GM19025 (cell line): Measurements from ENCODE around the gene RIMS4.
"Not testable (repeated sequence)": the region's sequence is repeated elsewhere in the genome, so short reads cannot be mapped to it uniquely, and the experiment has no call there.

Experiments used
- ATAC-seq: cut with Tn5 transposase; IDR thresholded peaks from one replicate; pipeline ENCODE4 v1.9.1; 2021; ENCODE audit warnings: mild to moderate bottlenecking, low read depth, moderate library complexity; ENCODE audit not compliant: unreplicated experiment

RIMS4 gene

GRCh38 chr20:44832724-44833123 lies 22.4 kb upstream of the RIMS4 start:
- ATAC-seq, result no peak

- no peak for ATAC-seq
Measured at GRCh38 chr20:44830995-44831394, 20.6 kb upstream of the RIMS4 start.

- no peak for ATAC-seq
Measured at GRCh38 chr20:44830523-44830922, 20.2 kb upstream of the RIMS4 start.

GRCh38 chr20:44829688-44830087 lies 19.3 kb upstream of the RIMS4 start:
- ATAC-seq, result no peak

GRCh38 chr20:44828640-44829039 lies 18.3 kb upstream of the RIMS4 start:
- ATAC-seq, result no peak

- ATAC-seq, result no peak
Measured at GRCh38 chr20:44827401-44827800, 17.1 kb upstream of the RIMS4 start.

GRCh38 chr20:44821576-44821975 lies 11.2 kb upstream of the RIMS4 start:
- ATAC-seq, result not testable (repeated sequence)

- ATAC-seq, result no peak
Measured at GRCh38 chr20:44819936-44820335, 9.6 kb upstream of the RIMS4 start.

GRCh38 chr20:44817143-44817910 lies 7.0 kb upstream of the RIMS4 start:
- no peak for ATAC-seq

GRCh38 chr20:44814937-44815336 lies 4.6 kb upstream of the RIMS4 start:
- no peak for ATAC-seq

GRCh38 chr20:44811150-44811685 lies 872 bp upstream of the RIMS4 start:
- no peak for ATAC-seq

- no peak for ATAC-seq
Measured at GRCh38 chr20:44810061-44810390, 320 bp downstream of the RIMS4 start.

GRCh38 chr20:44809380-44810060 lies 826 bp downstream of the RIMS4 start:
- ATAC-seq, result no peak

GRCh38 chr20:44807684-44808056 lies 2.7 kb downstream of the RIMS4 start:
- no peak for ATAC-seq

- no peak for ATAC-seq
Measured at GRCh38 chr20:44807051-44807683, 3.2 kb downstream of the RIMS4 start.

GRCh38 chr20:44805979-44806620 lies 4.2 kb downstream of the RIMS4 start:
- ATAC-seq, result no peak

GRCh38 chr20:44805335-44805978 lies 4.9 kb downstream of the RIMS4 start:
- no peak for ATAC-seq

GRCh38 chr20:44803383-44803941 lies 6.9 kb downstream of the RIMS4 start:
- ATAC-seq, result no peak

GRCh38 chr20:44802702-44803101 lies 7.6 kb downstream of the RIMS4 start:
- no peak for ATAC-seq

GRCh38 chr20:44800391-44801046 lies 9.8 kb downstream of the RIMS4 start:
- ATAC-seq, result no peak
